Thyroid gland (tissue), 4 donors: ENCODE measurements around the gene MTSS2.

Experiments used
- POLR2A ChIP-seq, 2 donors: fragments of 450-650 bp; IDR thresholded peaks; one replicate each; pipeline ENCODE4 v1.6.1; 2017; ENCODE audit warnings: antibody characterized with exemption in 2 of 2, mild to moderate bottlenecking in 2 of 2, moderate library complexity in 1 of 2
- TF ChIP-seq, protein P1 (sequence below), 6 experiments: fragments of 200-600 bp in 3 of 6; fragments of 450-650 bp in 3 of 6; sonication (generic) in 3 of 6; IDR thresholded peaks; one replicate each; pipeline ENCODE4 v1.5.1; 2016 to 2019; ENCODE audit warnings: antibody characterized with exemption in 6 of 6, mild to moderate bottlenecking in 2 of 6, inconsistent platforms in 1 of 6, moderate library complexity in 1 of 6

GRCh38 chr16:70697594-70698170 is 11.8 kb upstream of the MTSS2 start:
- TF ChIP-seq, protein P1, sequence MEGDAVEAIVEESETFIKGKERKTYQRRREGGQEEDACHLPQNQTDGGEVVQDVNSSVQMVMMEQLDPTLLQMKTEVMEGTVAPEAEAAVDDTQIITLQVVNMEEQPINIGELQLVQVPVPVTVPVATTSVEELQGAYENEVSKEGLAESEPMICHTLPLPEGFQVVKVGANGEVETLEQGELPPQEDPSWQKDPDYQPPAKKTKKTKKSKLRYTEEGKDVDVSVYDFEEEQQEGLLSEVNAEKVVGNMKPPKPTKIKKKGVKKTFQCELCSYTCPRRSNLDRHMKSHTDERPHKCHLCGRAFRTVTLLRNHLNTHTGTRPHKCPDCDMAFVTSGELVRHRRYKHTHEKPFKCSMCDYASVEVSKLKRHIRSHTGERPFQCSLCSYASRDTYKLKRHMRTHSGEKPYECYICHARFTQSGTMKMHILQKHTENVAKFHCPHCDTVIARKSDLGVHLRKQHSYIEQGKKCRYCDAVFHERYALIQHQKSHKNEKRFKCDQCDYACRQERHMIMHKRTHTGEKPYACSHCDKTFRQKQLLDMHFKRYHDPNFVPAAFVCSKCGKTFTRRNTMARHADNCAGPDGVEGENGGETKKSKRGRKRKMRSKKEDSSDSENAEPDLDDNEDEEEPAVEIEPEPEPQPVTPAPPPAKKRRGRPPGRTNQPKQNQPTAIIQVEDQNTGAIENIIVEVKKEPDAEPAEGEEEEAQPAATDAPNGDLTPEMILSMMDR (IDR thresholded peaks at IDR 0.05): no peak
- TF ChIP-seq POLR2A (IDR thresholded peaks at IDR 0.05): no peak
